Cardiac muscle cell (in vitro differentiated cells and primary cell): ENCODE data around the gene SPC25. TPM values are rescaled to one million over a fixed set of nuclear protein-coding genes. Genes with fewer than 3 reads are reported as not detected.

Experiments
- DNase-seq, 2 donors: peaks; one replicate each; pipeline versions ENCODE4 v3.0.0 to v3.0.0-alpha.2; 2010 to 2017; ENCODE audit warnings: low read depth in 1 of 2, low spot score in 1 of 2
- H3K27ac ChIP-seq: fragments of 200-600 bp; sonication (generic); 2 replicates; pipeline ENCODE4 v1.5.1; 2016
- H3K27me3 ChIP-seq: fragments of 200-600 bp; sonication (generic); 2 replicates; pipeline ENCODE4 v1.6.0; 2016; ENCODE audit warnings: control low read depth
- H3K36me3 ChIP-seq: fragments of 200-600 bp; sonication (generic); 2 replicates; pipeline ENCODE4 v1.5.1; 2016; ENCODE audit warnings: control low read depth
- H3K4me1 ChIP-seq: fragments of 200-600 bp; sonication (generic); 2 replicates; pipeline ENCODE4 v1.8.1; 2017; ENCODE audit warnings: low read depth, mild to moderate bottlenecking, mixed run types
- H3K4me3 ChIP-seq: fragments of 200-600 bp; sonication (generic); 2 replicates; pipeline ENCODE4 v1.5.1; 2016; ENCODE audit warnings: mild to moderate bottlenecking
- H3K9me3 ChIP-seq: fragments of 200-600 bp; sonication (generic); 2 replicates; pipeline ENCODE4 v1.5.1; 2017; ENCODE audit warnings: low read depth, mild to moderate bottlenecking, control low read depth
- CTCF ChIP-seq: IDR thresholded peaks from 2 replicates; pipeline ENCODE4 v1.5.1; 2012; ENCODE audit warnings: low read depth, mild to moderate bottlenecking, low read length
- polyA plus RNA-seq: library from polyadenylated mRNA; unstranded; fragments of >200 nt; fragmentation: Nextera tagmentation; extraction: Ambion mirVana; gene quantifications from 2 replicates; pipeline ENCODE4 v1.2.1, GENCODE V29; 2016
- total RNA-seq: library from RNA; depleted of rRNA; stranded (reverse); fragments of >200 nt; gene quantifications from 2 replicates; pipeline ENCODE4 v1.2.3, GENCODE V29; 2016

SPC25 gene
- total and polyA plus RNA-seq, 2 experiments from 2014 or later: 10.1 to 12.0 TPM

GRCh38 chr2:168849610-168850009 is 40.6 kb downstream of the SPC25 start:
- peak; percentile 42 to 80 for DNase-seq
- TF ChIP-seq CTCF: peak; percentile 50
- Histone ChIP-seq H3K36me3 (no peaks in the 10 kb centered on the region), H3K9me3 (no peaks in the 10 kb centered on the region), H3K27ac (no peak overlapping the region), H3K4me3 (no peak overlapping the region), H3K4me1 (no peaks in the 10 kb centered on the region), H3K27me3 (no peaks in the 10 kb centered on the region)

GRCh38 chr2:168848225-168848624 is 42.0 kb downstream of the SPC25 start:
- Histone ChIP-seq H3K27me3 (no peaks in the 10 kb centered on the region), H3K4me3 (no peak overlapping the region), H3K9me3 (no peaks in the 10 kb centered on the region), H3K4me1 (no peaks in the 10 kb centered on the region), H3K36me3 (no peaks in the 10 kb centered on the region), H3K27ac (no peak overlapping the region)
- no peak for TF ChIP-seq CTCF
- peak in 1 of 2 donors; percentile 9 for DNase-seq

GRCh38 chr2:168843253-168843652 is 47.0 kb downstream of the SPC25 start:
- no peak for DNase-seq
- no peak for TF ChIP-seq CTCF
- Histone ChIP-seq H3K36me3 (no peaks in the 10 kb centered on the region), H3K27ac (no peak overlapping the region), H3K9me3 (no peaks in the 10 kb centered on the region), H3K27me3 (no peaks in the 10 kb centered on the region), H3K4me1 (no peaks in the 10 kb centered on the region), H3K4me3 (no peak overlapping the region)

DNA sequence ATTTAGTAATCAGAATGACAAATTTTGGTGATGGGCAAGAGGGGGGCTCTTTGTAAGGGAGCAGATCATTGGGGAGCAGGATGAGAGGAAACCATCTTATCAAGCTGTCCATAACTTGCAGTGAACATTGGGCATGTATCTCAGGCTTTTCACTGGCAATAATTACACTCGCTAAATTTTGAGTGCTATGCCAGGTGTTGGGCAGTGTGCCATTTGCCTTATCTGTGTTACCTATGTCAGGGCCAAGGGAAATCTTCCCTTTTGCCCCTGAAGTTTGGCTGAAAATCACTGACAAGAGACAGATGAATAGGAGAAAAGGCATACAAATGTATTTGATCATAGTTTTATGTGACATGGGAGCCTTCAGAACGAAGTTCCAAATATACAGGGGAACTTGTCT is 48.8 kb downstream of the SPC25 start:
- no peak for DNase-seq
- no peaks in the 10 kb centered on the region for H3K9me3 ChIP-seq

DNA sequence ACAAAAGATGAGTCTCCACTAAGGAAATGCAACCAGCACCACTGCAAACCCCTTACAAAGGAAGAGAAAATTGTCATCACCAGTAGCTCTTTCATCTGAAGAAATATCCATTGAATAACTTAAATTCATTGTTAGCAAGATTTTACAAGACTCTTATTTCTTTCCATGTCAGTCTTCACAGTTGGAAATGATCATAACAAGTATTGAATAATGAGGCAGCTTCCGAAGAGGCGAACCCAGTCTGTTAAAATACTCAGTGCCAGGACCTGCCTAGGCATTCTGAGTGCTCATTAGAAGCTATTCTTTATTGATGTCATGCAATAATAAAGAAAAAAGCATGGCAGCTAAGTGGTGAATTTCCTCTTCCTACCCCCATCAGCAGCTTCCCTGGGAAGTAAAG is 54.3 kb downstream of the SPC25 start:
- H3K36me3 ChIP-seq: no peaks in the 10 kb centered on the region
- no peak overlapping the region for H3K27ac ChIP-seq
- no peaks in the 10 kb centered on the region for H3K27me3 ChIP-seq
- no peak for DNase-seq
- H3K9me3 ChIP-seq: no peaks in the 10 kb centered on the region
- no peak overlapping the region for H3K4me3 ChIP-seq
- no peak for TF ChIP-seq CTCF
- H3K4me1 ChIP-seq: no peaks in the 10 kb centered on the region

More for the DNA sequence above, 48.8 kb downstream of the SPC25 start:
- Histone ChIP-seq H3K36me3 (no peaks in the 10 kb centered on the region), H3K4me1 (no peaks in the 10 kb centered on the region), H3K4me3 (no peak overlapping the region), H3K27me3 (no peaks in the 10 kb centered on the region), H3K27ac (no peak overlapping the region)
- TF ChIP-seq CTCF: no peak

- Histone ChIP-seq H3K4me3 (no peak overlapping the region), H3K27me3 (no peaks in the 10 kb centered on the region), H3K4me1 (no peaks in the 10 kb centered on the region), H3K9me3 (no peaks in the 10 kb centered on the region), H3K36me3 (no peaks in the 10 kb centered on the region), H3K27ac (no peak overlapping the region)
- TF ChIP-seq CTCF: no peak
- no peak for DNase-seq
These were observed 58.6 kb downstream of the SPC25 start for GRCh38 chr2:168831662-168832061.
